Activated CD4-positive, alpha-beta T cell treated with anti-CD3 and anti-CD28 coated beads for 36 hours (primary cell): Measurements from ENCODE around the gene DERL3. TPM values are rescaled to one million over a fixed set of nuclear protein-coding genes. Genes with fewer than 3 reads are reported as not detected.

Source experiments
- ATAC-seq: fragments of 200-7000 bp; cut with Tn5 transposase; one replicate; pipeline ENCODE4 v1.10.0; 2021; ENCODE audit warnings: mild to moderate bottlenecking, moderate library complexity
- CTCF ChIA-PET: fragments of 350-600 bp; sonication (Branson Sonifier 250); formaldehyde crosslinking; loops from one replicate; lab custom pipeline; 2021; ENCODE audit warnings: antibody characterized with exemption; lab: Charles Lee
- POLR2A ChIA-PET: fragments of 350-600 bp; sonication (Branson Sonifier 250); formaldehyde crosslinking; loops from one replicate; lab custom pipeline; 2021; ENCODE audit warnings: antibody characterized with exemption, inconsistent platforms; lab: Charles Lee
- DNase-seq: peaks from one replicate; pipeline ENCODE4 v3.0.0-alpha.2; 2020
- H3K27ac Mint-ChIP-seq: one replicate; pipeline ENCODE4 v1.8.0; 2021; ENCODE audit warnings: mixed read lengths
- H3K27me3 Mint-ChIP-seq: one replicate; pipeline ENCODE4 v1.8.0; 2021; ENCODE audit warnings: mixed read lengths
- H3K36me3 Mint-ChIP-seq: one replicate; pipeline ENCODE4 v1.8.0; 2021; ENCODE audit warnings: low read depth, mixed read lengths
- H3K4me1 Mint-ChIP-seq: one replicate; pipeline ENCODE4 v1.8.0; 2021; ENCODE audit warnings: mixed read lengths
- H3K4me3 Mint-ChIP-seq: one replicate; pipeline ENCODE4 v1.8.0; 2021; ENCODE audit warnings: mild to moderate bottlenecking, moderate library complexity, mixed read lengths
- H3K9me3 Mint-ChIP-seq: one replicate; pipeline ENCODE4 v1.8.0; 2021; ENCODE audit warnings: low read depth, mixed read lengths
- intact Hi-C, 2 experiments: fragments of 100-400 bp; cut with DNase I in 1 of 2; cut with micrococcal nuclease in 1 of 2; formaldehyde crosslinking; loops; one replicate each; pipeline versions ENCODE4 v1.14.2 to v1.15.1; 2022 to 2024; cut with DNase I, micrococcal nuclease
- total RNA-seq, 2 experiments: library from RNA; stranded (reverse); gene quantifications; one replicate each; pipeline ENCODE4 v1.2.3, GENCODE V29; 2021

The DERL3 gene
- total RNA-seq, 2 experiments from 2014 or later: 5.2 to 5.7 TPM

DNA sequence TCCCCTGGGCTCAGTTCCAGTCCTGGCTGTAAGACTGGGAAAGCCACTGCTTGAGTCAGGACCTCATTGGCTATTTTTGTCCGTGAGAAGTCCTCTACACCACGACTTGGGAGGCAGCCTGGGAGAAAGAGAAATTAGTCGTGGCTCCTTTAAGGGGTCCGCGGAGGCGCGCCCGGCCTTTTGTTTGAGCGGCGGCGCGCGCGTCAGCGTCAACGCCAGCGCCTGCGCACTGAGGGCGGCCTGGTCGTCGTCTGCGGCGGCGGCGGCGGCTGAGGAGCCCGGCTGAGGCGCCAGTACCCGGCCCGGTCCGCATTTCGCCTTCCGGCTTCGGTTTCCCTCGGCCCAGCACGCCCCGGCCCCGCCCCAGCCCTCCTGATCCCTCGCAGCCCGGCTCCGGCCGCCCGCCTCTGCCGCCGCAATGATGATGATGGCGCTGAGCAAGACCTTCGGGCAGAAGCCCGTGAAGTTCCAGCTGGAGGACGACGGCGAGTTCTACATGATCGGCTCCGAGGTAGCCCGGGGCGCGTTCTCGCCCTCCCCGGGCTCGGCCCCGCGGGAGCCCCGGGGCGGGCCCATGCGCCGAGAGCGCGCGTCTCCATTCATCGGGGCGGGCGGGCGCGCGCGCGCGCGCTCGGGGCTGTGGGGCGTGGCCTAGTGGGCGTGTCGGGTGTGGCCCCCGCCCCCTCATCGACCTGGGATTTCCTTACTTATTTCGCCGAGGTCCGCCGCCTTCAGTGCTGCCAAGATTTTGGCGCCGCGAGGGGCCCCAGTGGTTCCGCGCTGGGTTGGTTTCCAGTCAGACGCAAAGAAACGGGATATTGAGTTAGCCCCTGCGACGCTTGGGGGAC is 51.8 kb downstream of the DERL3 start, which contains the start of gene SMARCB1:
Gene SMARCB1 (plus strand): TSS at position 215 of the 848 bp plus-strand sequence. CDS start 204 bp downstream, at position 419.
- H3K27ac Mint-ChIP-seq: peak within 1 kb of the TSS; percentile 94
- ChIA-PET CTCF (interaction anchor here (1.0 to 1.9 kb wide), 3 partner anchors 12 to 32 kb away, joined by 3 to 8 read pairs (median 5); no protein-coding TSS in a partner anchor), POLR2A (interaction anchor here (0.7 to 1.5 kb wide), 5 partner anchors 12 to 107 kb away, joined by 3 to 5 read pairs (median 3); partner anchors contain the start of genes MIF, MMP11 and SLC2A11)
- peaks cover 7% of the 10 kb centered on the region for H3K36me3 Mint-ChIP-seq
- H3K4me1 Mint-ChIP-seq: peaks cover 30% of the 10 kb centered on the region
- no peaks in the 10 kb centered on the region for H3K9me3 Mint-ChIP-seq
- intact Hi-C loops: loop anchor here (1.0 to 5.0 kb wide), 12 partner anchors 15 to 768 kb away; partner anchors contain the start of genes DERL3 (in 2 of the 2), MIF (in 2 of the 2), ZNF70 (in 2 of the 2) and CABIN1 (in 1 of the 2)
- no peaks in the 10 kb centered on the region for H3K27me3 Mint-ChIP-seq
- peak within 1 kb of the TSS; percentile 84 for H3K4me3 Mint-ChIP-seq
- ATAC-seq (peak; percentile 81), DNase-seq (peak; percentile 96)

DNA sequence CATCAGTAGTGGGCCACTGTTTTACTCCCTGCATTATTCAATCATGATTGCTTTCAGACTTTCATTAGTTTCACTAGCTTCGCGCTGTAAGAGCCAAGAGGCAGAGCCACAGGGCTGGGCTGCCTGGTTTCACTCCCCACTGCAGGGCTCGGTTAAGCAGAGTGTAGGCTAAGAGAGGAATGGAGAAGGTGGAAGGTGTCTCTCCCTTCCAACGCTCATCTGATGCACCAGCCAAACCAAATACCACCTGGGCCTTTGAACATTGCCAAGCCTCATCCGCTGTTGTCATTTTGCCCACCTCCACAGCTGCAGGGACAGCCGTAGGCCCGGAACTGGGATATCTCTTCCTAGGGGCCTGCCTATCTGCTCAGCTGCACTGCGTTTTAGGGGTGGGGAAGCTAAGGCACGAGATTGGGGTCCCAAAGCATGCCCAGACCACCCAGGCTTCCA is 52.5 kb downstream of the DERL3 start:
- H3K4me1 Mint-ChIP-seq: peaks cover 30% of the 10 kb centered on the region
- peaks cover 7% of the 10 kb centered on the region for H3K36me3 Mint-ChIP-seq
- H3K9me3 Mint-ChIP-seq: no peaks in the 10 kb centered on the region
- peak overlapping the region; percentile 84 for H3K4me3 Mint-ChIP-seq
- H3K27ac Mint-ChIP-seq: peak overlapping the region; percentile 94
- peak; percentile 31 for DNase-seq
- ChIA-PET POLR2A (interaction anchor here (0.7 to 1.5 kb wide), 5 partner anchors 12 to 108 kb away, joined by 3 to 5 read pairs (median 4); partner anchors contain the start of genes MIF, MMP11 and SLC2A11), CTCF (interaction anchor here (1.0 to 1.9 kb wide), 3 partner anchors 11 to 31 kb away, joined by 3 to 8 read pairs (median 5); no protein-coding TSS in a partner anchor)
- peak; percentile 8 for ATAC-seq
- H3K27me3 Mint-ChIP-seq: no peaks in the 10 kb centered on the region
- intact Hi-C loops: loop anchor here (1.0 to 5.0 kb wide), 4 partner anchors 35 to 769 kb away; partner anchors contain the start of genes DERL3 (in 1 of the 2), GUCD1 (in 1 of the 2), MIF (in 1 of the 2) and SNRPD3 (in 1 of the 2)

Other genes with a start within 250 kb of the DERL3 start
- under 1 TPM; 0.41 to 0.65 TPM for gene DRICH1, start 206.7 kb downstream of the DERL3 start, total RNA-seq
- 10 to 100 TPM; 13.5 to 14.6 TPM for gene RGL4, start 148.0 kb downstream of the DERL3 start, total RNA-seq
- gene ZNF70, start 87.9 kb downstream of the DERL3 start, total RNA-seq: 1 to 10 TPM; 1.6 to 1.7 TPM
- under 1 TPM in 1 of 2 experiments, not detected in 1; 0.80 TPM for gene VPREB3, start 84.6 kb downstream of the DERL3 start, total RNA-seq
- gene C22orf15, start 76.0 kb downstream of the DERL3 start, total RNA-seq: 1 to 10 TPM in 1 of 2 experiments, under 1 TPM in 1; 0.30 to 1.3 TPM
- 100 to 1,000 TPM; 131 to 134 TPM for gene CHCHD10, start 71.0 kb downstream of the DERL3 start, total RNA-seq
- gene MMP11, start 66.2 kb downstream of the DERL3 start, total RNA-seq: 1 to 10 TPM in 1 of 2 experiments, under 1 TPM in 1; 0.32 to 1.1 TPM
- 10 to 100 TPM; 78.2 to 95.2 TPM for gene SMARCB1, start 52.0 kb downstream of the DERL3 start, total RNA-seq
- gene SLC2A11, start 18.9 kb upstream of the DERL3 start, total RNA-seq: 1 to 10 TPM; 7.6 to 7.7 TPM
- gene MIF, start 55.4 kb upstream of the DERL3 start, total RNA-seq: 1,000 to 10,000 TPM; 1,478 to 1,739 TPM
- not detected for gene GSTT2B, start 122.2 kb upstream of the DERL3 start, total RNA-seq
- 1 to 10 TPM; 2.3 to 2.8 TPM for gene DDTL, start 127.9 kb upstream of the DERL3 start, total RNA-seq
- gene DDT, start 135.4 kb upstream of the DERL3 start, total RNA-seq: 100 to 1,000 TPM in 1 of 2 experiments, 10 to 100 TPM in 1; 91.3 to 118 TPM
- not detected for gene GSTT2, start 141.1 kb upstream of the DERL3 start, total RNA-seq
- not detected for gene GSTT4, start 166.4 kb upstream of the DERL3 start, total RNA-seq
- gene CABIN1, start 172.3 kb upstream of the DERL3 start, total RNA-seq: 100 to 1,000 TPM in 1 of 2 experiments, 10 to 100 TPM in 1; 95.9 to 102 TPM